Panc1 (cell line): ENCODE measurements around the gene DIDO1.

Experiments used
- TCF7L2 ChIP-seq: IDR thresholded peaks from 2 replicates; pipeline ENCODE4 v1.6.1; 2011; ENCODE audit warnings: mild to moderate bottlenecking, low read depth, low read length, inconsistent platforms
- TF ChIP-seq, protein P1 (sequence below): fragments of 450-650 bp; IDR thresholded peaks from 2 replicates; pipeline ENCODE4 v1.5.1; 2017; ENCODE audit warnings: mild to moderate bottlenecking

GRCh38 chr20:62888910-62889309 is 37.4 kb downstream of the DIDO1 start:
- TF ChIP-seq, protein P1, sequence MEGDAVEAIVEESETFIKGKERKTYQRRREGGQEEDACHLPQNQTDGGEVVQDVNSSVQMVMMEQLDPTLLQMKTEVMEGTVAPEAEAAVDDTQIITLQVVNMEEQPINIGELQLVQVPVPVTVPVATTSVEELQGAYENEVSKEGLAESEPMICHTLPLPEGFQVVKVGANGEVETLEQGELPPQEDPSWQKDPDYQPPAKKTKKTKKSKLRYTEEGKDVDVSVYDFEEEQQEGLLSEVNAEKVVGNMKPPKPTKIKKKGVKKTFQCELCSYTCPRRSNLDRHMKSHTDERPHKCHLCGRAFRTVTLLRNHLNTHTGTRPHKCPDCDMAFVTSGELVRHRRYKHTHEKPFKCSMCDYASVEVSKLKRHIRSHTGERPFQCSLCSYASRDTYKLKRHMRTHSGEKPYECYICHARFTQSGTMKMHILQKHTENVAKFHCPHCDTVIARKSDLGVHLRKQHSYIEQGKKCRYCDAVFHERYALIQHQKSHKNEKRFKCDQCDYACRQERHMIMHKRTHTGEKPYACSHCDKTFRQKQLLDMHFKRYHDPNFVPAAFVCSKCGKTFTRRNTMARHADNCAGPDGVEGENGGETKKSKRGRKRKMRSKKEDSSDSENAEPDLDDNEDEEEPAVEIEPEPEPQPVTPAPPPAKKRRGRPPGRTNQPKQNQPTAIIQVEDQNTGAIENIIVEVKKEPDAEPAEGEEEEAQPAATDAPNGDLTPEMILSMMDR = no peak
- TF ChIP-seq TCF7L2 = no peak
